HEK293 (cell line): ENCODE measurements around the gene RFTN2.

Experiments used
- CTCF ChIA-PET: fragments of 350-600 bp; formaldehyde crosslinking; extraction: SDS; loops from one replicate; lab custom pipeline; 2021; ENCODE audit warnings: antibody characterized with exemption; lab: Yijun Ruan, JAX
- POLR2A ChIA-PET: fragments of 300-600 bp; formaldehyde crosslinking; extraction: SDS; loops from one replicate; lab custom pipeline; 2020; ENCODE audit warnings: antibody characterized with exemption, inconsistent platforms; lab: Yijun Ruan, JAX
- H3K27ac ChIP-seq: fragments of 200-500 bp; sonication (Bioruptor generic); 2 replicates; pipeline ENCODE4 v1.5.1; 2014; ENCODE audit warnings: low read depth, low read length, control low read depth, inconsistent platforms; ENCODE audit errors: extremely low read depth
- H3K36me3 ChIP-seq, 2 experiments: fragments of 200-500 bp in 1 of 2; sonication (Bioruptor generic) in 1 of 2; 1 replicate in 1 of 2; 2 replicates in 1 of 2; pipeline ENCODE4 v1.5.1; 2014 to 2017; ENCODE audit warnings: inconsistent platforms in 2 of 2, low read length in 2 of 2; ENCODE audit not compliant: control insufficient read depth in 2 of 2, insufficient read depth in 1 of 2
- H3K4me1 ChIP-seq: fragments of 200-500 bp; sonication (Bioruptor generic); 2 replicates; pipeline ENCODE4 v1.5.1; 2014; ENCODE audit warnings: mild to moderate bottlenecking, low read length, inconsistent platforms; ENCODE audit not compliant: control insufficient read depth, insufficient read depth
- H3K4me3 ChIP-seq: 2 replicates; pipeline ENCODE4 v1.5.1; 2011; ENCODE audit warnings: low read depth, mild to moderate bottlenecking, control low read depth, low read length, moderate library complexity
- H3K9me3 ChIP-seq: fragments of 200-500 bp; sonication (Bioruptor generic); 2 replicates; pipeline ENCODE4 v1.5.1; 2014; ENCODE audit warnings: low read depth, low read length, inconsistent platforms; ENCODE audit not compliant: control insufficient read depth, insufficient read depth
- GLI2 ChIP-seq: fragments of 450-650 bp; formaldehyde crosslinking; IDR thresholded peaks from 2 replicates; pipeline ENCODE4; 2017; ENCODE audit warnings: missing biosample characterization, missing genetic modification characterization, low read depth, borderline replicate concordance
- SETDB1 ChIP-seq: IDR thresholded peaks from one replicate; pipeline ENCODE4 v1.6.1; 2017; ENCODE audit warnings: mild to moderate bottlenecking, low read length, moderate library complexity, mixed read lengths; ENCODE audit not compliant: insufficient read length
- TSHZ1 ChIP-seq: fragments of 450-650 bp; formaldehyde crosslinking; IDR thresholded peaks from 2 replicates; pipeline ENCODE4 v1.5.1; 2016; ENCODE audit warnings: missing biosample characterization, missing genetic modification characterization, borderline replicate concordance
- WT1 ChIP-seq: fragments of 450-650 bp; formaldehyde crosslinking; IDR thresholded peaks from 2 replicates; pipeline ENCODE4 v1.5.1; 2016; ENCODE audit warnings: missing biosample characterization, missing genetic modification characterization
- ZBTB44 ChIP-seq: fragments of 450-650 bp; IDR thresholded peaks from 2 replicates; pipeline ENCODE4 v1.5.1; 2018; ENCODE audit warnings: missing biosample characterization, mild to moderate bottlenecking, missing genetic modification characterization
- ZNF133 ChIP-seq: fragments of 450-650 bp; formaldehyde crosslinking; IDR thresholded peaks from 2 replicates; pipeline ENCODE4 v1.5.1; 2016; ENCODE audit warnings: missing biosample characterization, missing genetic modification characterization
- ZNF2 ChIP-seq: fragments of 450-650 bp; formaldehyde crosslinking; IDR thresholded peaks from 2 replicates; pipeline ENCODE4 v1.5.1; 2016; ENCODE audit warnings: missing biosample characterization, missing genetic modification characterization
- ZNF280D ChIP-seq: fragments of 450-650 bp; formaldehyde crosslinking; IDR thresholded peaks from 2 replicates; pipeline ENCODE4 v1.5.1; 2016; ENCODE audit warnings: missing biosample characterization, missing genetic modification characterization
- ZNF311 ChIP-seq: fragments of 450-650 bp; formaldehyde crosslinking; IDR thresholded peaks from 2 replicates; pipeline ENCODE4 v1.5.1; 2017; ENCODE audit warnings: missing biosample characterization, missing genetic modification characterization, borderline replicate concordance
- ZNF488 ChIP-seq: fragments of 450-650 bp; formaldehyde crosslinking; IDR thresholded peaks from 2 replicates; pipeline ENCODE4 v1.5.1; 2016; ENCODE audit warnings: missing biosample characterization, missing genetic modification characterization
- ZNF585B ChIP-seq: fragments of 450-650 bp; formaldehyde crosslinking; IDR thresholded peaks from 2 replicates; pipeline ENCODE4 v1.5.1; 2016; ENCODE audit warnings: missing biosample characterization, missing genetic modification characterization
- ZNF639 ChIP-seq: fragments of 450-650 bp; formaldehyde crosslinking; IDR thresholded peaks from 2 replicates; pipeline ENCODE4 v1.5.1; 2016; ENCODE audit warnings: missing biosample characterization, missing genetic modification characterization
- ZXDB ChIP-seq: fragments of 450-650 bp; formaldehyde crosslinking; IDR thresholded peaks from 2 replicates; pipeline ENCODE4 v1.5.1; 2016; ENCODE audit warnings: missing biosample characterization, missing genetic modification characterization

Gene RFTN2

GRCh38 chr2:197666277-197666676 lies 9.1 kb downstream of the RFTN2 start:
- peak; percentile 77 for TF ChIP-seq SETDB1
- TF ChIP-seq GLI2 (tag by site-specific recombination) = no peak
- H3K27ac ChIP-seq = no peak overlapping the region
- POLR2A ChIA-PET = no interaction called here

GRCh38 chr2:197661626-197662025 lies 13.8 kb downstream of the RFTN2 start:
- no peak overlapping the region for H3K4me3 ChIP-seq
- POLR2A ChIA-PET = no interaction called here
- TF ChIP-seq ZNF488 (tag by site-specific recombination) (no peak), ZNF311 (tag by site-specific recombination) (no peak), ZNF639 (no peak), ZBTB44 (tag by site-specific recombination) (no peak), ZXDB (no peak), ZNF585B (tag by site-specific recombination) (no peak), ZNF280D (tag by site-specific recombination) (no peak), WT1 (no peak), ZNF133 (no peak), ZNF2 (tag by site-specific recombination) (no peak), TSHZ1 (tag by site-specific recombination) (no peak)
- TF ChIP-seq, all 188 proteins: peak for 0
- H3K27ac ChIP-seq = no peak overlapping the region
- H3K4me1 ChIP-seq = no peaks in the 10 kb centered on the region
- CTCF ChIA-PET = no interaction called here
- H3K9me3 ChIP-seq = no peaks in the 10 kb centered on the region
- no peaks in the 10 kb centered on the region for H3K36me3 ChIP-seq

More at GRCh38 chr2:197666277-197666676, 9.1 kb downstream of the RFTN2 start:
- Histone ChIP-seq H3K9me3 (no peaks in the 10 kb centered on the region), H3K4me1 (no peaks in the 10 kb centered on the region), H3K4me3 (no peak overlapping the region), H3K36me3 (no peaks in the 10 kb centered on the region)
- CTCF ChIA-PET = interaction anchor here (0.6 to 1.6 kb wide), 2 partner anchors 8 to 919 kb away, joined by 3 read pairs; no protein-coding TSS in a partner anchor
